ENCODE measurements around the gene GPN2.

DNA sequence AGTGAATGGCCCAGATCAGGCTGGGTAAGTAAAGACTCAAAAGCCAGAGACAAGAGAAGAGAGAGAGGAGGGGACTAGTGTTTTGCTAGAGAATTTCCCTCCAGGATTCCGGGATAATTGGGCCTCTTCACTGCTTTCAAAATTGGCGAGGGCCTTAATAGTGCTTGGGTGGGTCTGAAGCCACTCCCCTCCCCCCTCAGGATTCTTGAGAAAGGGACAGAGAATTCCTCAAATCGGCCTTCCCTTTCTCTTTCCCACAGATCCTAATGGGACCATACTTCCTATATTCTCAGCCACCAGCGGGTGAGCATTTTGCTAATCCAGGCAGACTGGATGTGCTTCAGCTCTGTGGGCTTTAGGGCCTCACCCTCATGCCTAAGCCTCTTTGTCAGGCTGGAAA lies 15.2 kb downstream of the GPN2 start:
- TF ChIP-seq, protein P1, sequence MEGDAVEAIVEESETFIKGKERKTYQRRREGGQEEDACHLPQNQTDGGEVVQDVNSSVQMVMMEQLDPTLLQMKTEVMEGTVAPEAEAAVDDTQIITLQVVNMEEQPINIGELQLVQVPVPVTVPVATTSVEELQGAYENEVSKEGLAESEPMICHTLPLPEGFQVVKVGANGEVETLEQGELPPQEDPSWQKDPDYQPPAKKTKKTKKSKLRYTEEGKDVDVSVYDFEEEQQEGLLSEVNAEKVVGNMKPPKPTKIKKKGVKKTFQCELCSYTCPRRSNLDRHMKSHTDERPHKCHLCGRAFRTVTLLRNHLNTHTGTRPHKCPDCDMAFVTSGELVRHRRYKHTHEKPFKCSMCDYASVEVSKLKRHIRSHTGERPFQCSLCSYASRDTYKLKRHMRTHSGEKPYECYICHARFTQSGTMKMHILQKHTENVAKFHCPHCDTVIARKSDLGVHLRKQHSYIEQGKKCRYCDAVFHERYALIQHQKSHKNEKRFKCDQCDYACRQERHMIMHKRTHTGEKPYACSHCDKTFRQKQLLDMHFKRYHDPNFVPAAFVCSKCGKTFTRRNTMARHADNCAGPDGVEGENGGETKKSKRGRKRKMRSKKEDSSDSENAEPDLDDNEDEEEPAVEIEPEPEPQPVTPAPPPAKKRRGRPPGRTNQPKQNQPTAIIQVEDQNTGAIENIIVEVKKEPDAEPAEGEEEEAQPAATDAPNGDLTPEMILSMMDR (IDR thresholded peaks at IDR 0.05; ENCODE audit: insufficient read depth, low read length) = no peak
- TF ChIP-seq POLR2AphosphoS5 (IDR thresholded peaks at IDR 0.05; ENCODE audit: low read depth) (no peak), SPI1 (IDR thresholded peaks at IDR 0.05; ENCODE audit: borderline replicate concordance, low read depth) (no peak), GABPA (IDR thresholded peaks at IDR 0.05; ENCODE audit: low read depth) (no peak)
- TF ChIP-seq, protein P2, sequence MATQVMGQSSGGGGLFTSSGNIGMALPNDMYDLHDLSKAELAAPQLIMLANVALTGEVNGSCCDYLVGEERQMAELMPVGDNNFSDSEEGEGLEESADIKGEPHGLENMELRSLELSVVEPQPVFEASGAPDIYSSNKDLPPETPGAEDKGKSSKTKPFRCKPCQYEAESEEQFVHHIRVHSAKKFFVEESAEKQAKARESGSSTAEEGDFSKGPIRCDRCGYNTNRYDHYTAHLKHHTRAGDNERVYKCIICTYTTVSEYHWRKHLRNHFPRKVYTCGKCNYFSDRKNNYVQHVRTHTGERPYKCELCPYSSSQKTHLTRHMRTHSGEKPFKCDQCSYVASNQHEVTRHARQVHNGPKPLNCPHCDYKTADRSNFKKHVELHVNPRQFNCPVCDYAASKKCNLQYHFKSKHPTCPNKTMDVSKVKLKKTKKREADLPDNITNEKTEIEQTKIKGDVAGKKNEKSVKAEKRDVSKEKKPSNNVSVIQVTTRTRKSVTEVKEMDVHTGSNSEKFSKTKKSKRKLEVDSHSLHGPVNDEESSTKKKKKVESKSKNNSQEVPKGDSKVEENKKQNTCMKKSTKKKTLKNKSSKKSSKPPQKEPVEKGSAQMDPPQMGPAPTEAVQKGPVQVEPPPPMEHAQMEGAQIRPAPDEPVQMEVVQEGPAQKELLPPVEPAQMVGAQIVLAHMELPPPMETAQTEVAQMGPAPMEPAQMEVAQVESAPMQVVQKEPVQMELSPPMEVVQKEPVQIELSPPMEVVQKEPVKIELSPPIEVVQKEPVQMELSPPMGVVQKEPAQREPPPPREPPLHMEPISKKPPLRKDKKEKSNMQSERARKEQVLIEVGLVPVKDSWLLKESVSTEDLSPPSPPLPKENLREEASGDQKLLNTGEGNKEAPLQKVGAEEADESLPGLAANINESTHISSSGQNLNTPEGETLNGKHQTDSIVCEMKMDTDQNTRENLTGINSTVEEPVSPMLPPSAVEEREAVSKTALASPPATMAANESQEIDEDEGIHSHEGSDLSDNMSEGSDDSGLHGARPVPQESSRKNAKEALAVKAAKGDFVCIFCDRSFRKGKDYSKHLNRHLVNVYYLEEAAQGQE (IDR thresholded peaks at IDR 0.05; ENCODE audit: insufficient replicate concordance, low read depth) = no peak
